NCI-H2196 treated with DMSO at 0.1 percent for 48 hours (cell line): ENCODE results near the gene CATSPER3.

Experiments
- DNase-seq: peaks from one replicate; lab custom pipeline; 2025; ENCODE audit not compliant: unreplicated experiment; lab: John Stamatoyannopoulos, UW

Gene CATSPER3

DNA sequence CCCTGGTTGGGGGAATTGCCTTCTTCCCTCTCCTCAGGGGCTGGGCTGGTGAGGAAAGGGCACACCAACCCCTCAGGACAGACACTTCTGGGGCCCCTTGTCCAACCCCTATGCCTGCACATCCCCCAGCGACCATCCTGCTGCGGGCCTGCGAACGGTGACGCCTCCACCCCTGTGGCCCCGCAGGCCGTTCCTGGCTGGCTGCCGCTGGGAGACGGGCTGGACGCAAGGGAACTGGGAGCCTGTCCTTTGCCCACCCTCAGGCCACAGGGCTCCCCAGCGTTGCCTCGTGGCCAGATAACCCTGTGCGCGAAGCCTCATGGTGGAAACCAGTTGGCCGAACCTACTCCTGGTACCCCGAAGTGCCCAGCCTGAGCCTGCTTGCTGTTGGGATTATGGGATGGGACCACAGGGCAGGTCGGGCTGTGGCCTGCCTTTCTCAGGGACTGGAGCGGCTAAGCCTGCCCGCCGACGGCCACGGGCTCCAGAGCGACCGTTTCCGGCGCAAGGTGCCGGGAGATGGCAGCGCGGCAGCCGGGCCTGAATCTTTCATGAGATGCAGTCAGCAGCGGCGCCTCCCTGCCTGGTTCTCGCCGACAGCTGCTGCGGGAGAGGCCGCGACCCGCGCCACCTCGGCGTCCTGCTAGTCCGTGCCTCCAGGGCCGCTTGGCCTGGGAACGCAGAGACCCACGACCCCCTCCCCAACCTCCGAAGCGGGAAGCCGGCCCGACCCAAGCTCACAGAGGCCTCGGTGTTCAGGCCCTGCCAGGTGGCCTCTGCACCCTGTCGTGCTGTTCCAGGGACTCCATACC is 72.8 kb downstream of the CATSPER3 start:
- no peak for DNase-seq

- no peak for DNase-seq
Observed at GRCh38 chr5:135041145-135041587, 73.5 kb downstream of the CATSPER3 start.

- DNase-seq, result no peak
Observed at GRCh38 chr5:135041726-135042125, 74.0 kb downstream of the CATSPER3 start.

- DNase-seq, result no peak
Observed at GRCh38 chr5:135042595-135042994, 74.9 kb downstream of the CATSPER3 start.

- DNase-seq, result no peak
Observed at GRCh38 chr5:135045488-135045887, 77.8 kb downstream of the CATSPER3 start.

GRCh38 chr5:135046661-135047346 is 79.1 kb downstream of the CATSPER3 start:
- DNase-seq, result no peak

DNA sequence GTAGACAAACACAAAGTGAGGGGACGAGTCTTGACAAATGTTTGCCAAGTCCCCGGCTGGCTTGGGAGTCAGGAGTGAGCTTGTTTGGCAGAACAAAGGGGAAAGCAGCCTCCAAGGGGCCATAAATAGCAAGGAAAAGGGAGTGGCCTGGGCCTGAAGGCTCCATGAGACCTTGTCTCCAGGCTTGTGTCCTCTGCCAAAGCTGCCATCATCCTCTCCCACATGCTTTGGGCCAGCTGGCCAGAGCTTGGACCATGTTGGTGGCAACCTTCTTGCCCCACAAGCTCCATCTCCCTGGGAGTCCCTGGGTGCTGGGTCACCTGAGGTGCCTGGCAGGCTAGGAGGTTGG is 79.6 kb downstream of the CATSPER3 start:
- DNase-seq, result no peak

DNA sequence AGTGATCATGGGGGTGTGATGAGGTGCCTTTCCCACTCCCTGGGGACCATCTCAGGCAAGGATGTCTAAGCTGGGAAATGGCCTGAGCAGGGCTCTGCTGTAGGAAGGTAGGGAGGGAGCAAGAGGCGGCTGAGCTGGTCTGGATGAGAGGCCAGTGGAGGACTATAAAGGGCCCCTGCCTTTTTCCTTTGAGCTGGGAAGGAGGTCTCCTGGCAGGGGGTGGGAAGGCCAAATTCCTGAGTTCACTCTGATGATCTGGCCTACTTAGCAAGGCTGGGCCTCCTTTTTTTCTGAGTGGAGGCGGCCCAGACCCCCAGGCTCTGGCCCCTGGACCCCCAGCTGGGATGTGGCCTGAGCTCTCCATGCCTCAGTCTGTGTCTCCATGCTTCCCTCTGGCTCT is 80.6 kb downstream of the CATSPER3 start:
- no peak for DNase-seq

DNA sequence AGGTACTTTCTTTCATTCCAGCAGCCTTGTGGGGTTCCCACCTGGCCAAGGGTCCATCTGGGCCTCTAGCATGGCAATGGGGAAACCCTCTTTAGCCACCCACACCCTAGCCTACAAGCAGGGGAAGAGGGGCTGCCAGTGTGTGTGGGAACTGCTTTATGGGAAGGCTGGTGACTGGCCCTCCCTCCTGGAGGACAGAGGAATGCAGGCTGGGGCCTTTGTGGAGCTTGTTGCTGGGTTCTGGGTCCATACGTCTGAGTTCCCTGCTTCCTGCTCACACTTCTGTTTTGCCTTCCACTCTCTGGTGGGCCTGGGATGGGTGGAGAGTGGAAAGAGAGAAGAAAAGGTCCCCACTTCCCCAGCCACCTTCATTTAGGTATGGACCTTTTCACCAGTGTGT is 81.2 kb downstream of the CATSPER3 start:
- no peak for DNase-seq

GRCh38 chr5:135050244-135050767 is 82.6 kb downstream of the CATSPER3 start:
- no peak for DNase-seq

DNA sequence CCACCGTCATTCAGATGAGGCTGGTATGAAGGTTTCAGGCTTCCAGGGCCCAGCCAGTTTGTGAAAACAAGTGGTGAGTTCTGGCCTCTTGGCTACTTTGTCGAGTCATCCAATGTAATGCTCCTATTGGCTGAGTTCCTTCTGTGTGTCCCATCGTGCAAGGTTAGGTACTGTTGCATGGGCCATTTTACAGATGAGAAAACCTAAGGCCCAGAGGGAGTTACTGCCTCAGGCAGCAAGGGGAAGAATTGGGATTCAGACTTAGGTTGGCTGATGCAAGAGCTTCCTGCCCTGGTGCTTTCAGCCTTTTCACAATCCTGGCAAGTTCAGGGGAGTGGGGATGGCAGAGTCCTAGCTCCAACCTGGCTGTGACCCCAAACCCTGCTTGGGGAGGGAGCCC is 83.7 kb downstream of the CATSPER3 start:
- DNase-seq, result no peak

- no peak for DNase-seq
Observed at GRCh38 chr5:135051872-135052271, 84.2 kb downstream of the CATSPER3 start.

- DNase-seq, result no peak
Observed at GRCh38 chr5:135052511-135053145, 84.9 kb downstream of the CATSPER3 start.

DNA sequence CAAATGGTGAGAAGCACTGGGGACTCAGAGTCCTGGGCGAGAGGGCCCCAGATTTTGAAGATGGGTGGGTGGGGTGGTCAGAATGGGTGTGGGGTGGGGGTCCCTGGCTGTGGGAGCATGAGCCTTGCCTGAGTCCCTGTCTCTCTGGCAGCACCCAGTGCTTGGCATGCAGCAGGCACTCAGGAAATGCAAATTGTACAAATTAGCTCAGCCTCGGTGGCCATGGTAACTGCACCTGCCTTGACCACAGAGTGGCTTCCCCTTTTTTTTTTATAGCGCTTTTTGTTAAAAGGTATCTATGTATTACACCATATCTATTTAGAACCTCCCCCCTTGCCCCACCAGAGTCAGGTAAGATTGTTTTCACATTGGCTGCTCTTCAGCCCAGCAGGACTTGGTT is 85.6 kb downstream of the CATSPER3 start:
- DNase-seq, result peak; percentile 19

GRCh38 chr5:135053989-135054388 is 86.3 kb downstream of the CATSPER3 start:
- DNase-seq, result no peak

- no peak for DNase-seq
Observed at GRCh38 chr5:135054546-135054945, 86.8 kb downstream of the CATSPER3 start.

GRCh38 chr5:135055396-135055795 is 87.7 kb downstream of the CATSPER3 start:
- DNase-seq, result no peak

- DNase-seq, result no peak
Observed at GRCh38 chr5:135056316-135057030, 88.8 kb downstream of the CATSPER3 start.

GRCh38 chr5:135057233-135057632 is 89.5 kb downstream of the CATSPER3 start:
- no peak for DNase-seq

- no peak for DNase-seq
Observed at GRCh38 chr5:135058331-135058732, 90.6 kb downstream of the CATSPER3 start.
